K562 (cell line): ENCODE measurements around the gene BCAM. TPM values are rescaled to one million over a fixed set of nuclear protein-coding genes. Genes with fewer than 3 reads are reported as not detected.

Experiments used
- BRD4 ChIP-seq: fragments of 200-600 bp; sonication (generic); IDR thresholded peaks from 2 replicates; pipeline ENCODE4 v1.6.1; 2017; ENCODE audit warnings: inconsistent platforms
- CBX1 ChIP-seq: sonication (generic); IDR thresholded peaks from 2 replicates; pipeline ENCODE4 v1.6.1; 2016; ENCODE audit warnings: antibody characterized with exemption, low read depth, mild to moderate bottlenecking
- DMBX1 ChIP-seq: fragments of 250-450 bp; sonication (Bioruptor Pico); IDR thresholded peaks from 2 replicates; pipeline ENCODE4 v1.8.0; 2022; ENCODE audit warnings: inconsistent platforms, mild to moderate bottlenecking, moderate library complexity, borderline replicate concordance
- EZH2 ChIP-seq: IDR thresholded peaks from 2 replicates; pipeline ENCODE4 v1.6.1; 2012; ENCODE audit warnings: low read depth, mild to moderate bottlenecking, inconsistent platforms, low read length, borderline replicate concordance
- GMEB1 ChIP-seq: fragments of 250-450 bp; sonication (Bioruptor Pico); IDR thresholded peaks from 2 replicates; pipeline ENCODE4 v1.4.0; 2020; ENCODE audit warnings: mild to moderate bottlenecking
- KDM5B ChIP-seq: fragments of 200-600 bp; sonication (generic); IDR thresholded peaks from 2 replicates; pipeline ENCODE4 v1.6.1; 2012; ENCODE audit warnings: low read depth, mild to moderate bottlenecking, moderate library complexity, low read length, control low read depth, inconsistent platforms; ENCODE audit not compliant: insufficient replicate concordance
- PHF8 ChIP-seq: fragments of 200-600 bp; sonication (generic); IDR thresholded peaks from 2 replicates; pipeline ENCODE4 v1.6.1; 2012; ENCODE audit warnings: mixed run types, mild to moderate bottlenecking, inconsistent platforms, low read length, moderate library complexity, borderline replicate concordance
- POLR2G ChIP-seq: fragments of 200-400 bp; formaldehyde crosslinking; IDR thresholded peaks from 2 replicates; pipeline ENCODE4 v1.6.1; 2017; ENCODE audit warnings: low read depth, mild to moderate bottlenecking, antibody characterized with exemption, low read length, moderate library complexity
- TAF7 ChIP-seq: fragments of 450-650 bp; IDR thresholded peaks from 2 replicates; pipeline ENCODE4 v1.6.1; 2016; ENCODE audit warnings: missing genetic modification characterization, missing compliant biosample characterization
- VEZF1 ChIP-seq: fragments of 200-800 bp; sonication (Bioruptor generic); IDR thresholded peaks from 2 replicates; pipeline ENCODE4 v1.6.1; 2017; ENCODE audit warnings: missing genetic modification characterization, missing compliant biosample characterization
- ZBTB17 ChIP-seq: fragments of 450-650 bp; formaldehyde crosslinking; IDR thresholded peaks from 2 replicates; pipeline ENCODE4 v1.4.0; 2020; ENCODE audit warnings: mild to moderate bottlenecking
- ZNF639 ChIP-seq, 2 experiments: fragments of 200-800 bp in 1 of 2; sonication (Bioruptor generic) in 1 of 2; sonication (generic) in 1 of 2; formaldehyde crosslinking in 1 of 2; IDR thresholded peaks in 1 of 2; conservative IDR thresholded peaks in 1 of 2; 2 replicates each; pipeline versions ENCODE4 v1.5.0 to v1.6.1; 2016 to 2020; ENCODE audit warnings: missing compliant biosample characterization in 1 of 2, missing genetic modification characterization in 1 of 2, missing genetic modification reagents in 1 of 2
- polyA plus RNA-seq, 8 experiments: library from polyadenylated mRNA; depleted of rRNA in 4 of 8; stranded (reverse) in 5 of 8; unstranded in 3 of 8; fragments of >200 nt; fragmentation: Nextera tagmentation in 2 of 8; fragmentation: Illumina TruSeq in 1 of 8; extraction: Ambion mirVana in 2 of 8; extraction: Trizol in 1 of 8; gene quantifications; 2 replicates each; pipeline versions ENCODE4 v1.2.1 to v1.2.3, GENCODE V29; 2011 to 2014; ENCODE audit warnings: inconsistent platforms in 1 of 8, missing spikeins in 1 of 8
- total RNA-seq, 7 experiments: library from RNA; depleted of rRNA in 6 of 7; stranded (reverse); fragments of >200 nt in 6 of 7; fragmentation: Illumina TruSeq in 2 of 7; extraction: Trizol in 2 of 7; gene quantifications; 2 replicates each; pipeline versions ENCODE4 v1.2.1 to v1.2.3, GENCODE V29; 2011 to 2021; ENCODE audit warnings: low replicate concordance in 1 of 7
- TF ChIP-seq, protein P1 (sequence below): sonication (generic); formaldehyde crosslinking; IDR thresholded peaks from 2 replicates; pipeline ENCODE4 v1.8.0; 2022; ENCODE audit warnings: mild to moderate bottlenecking, missing genetic modification reagents
- TF ChIP-seq, protein P2 (sequence below): fragments of 450-650 bp; conservative IDR thresholded peaks from 2 replicates; pipeline ENCODE4 v1.6.1; 2016; ENCODE audit warnings: missing genetic modification characterization, low read depth, mild to moderate bottlenecking, control low read depth, missing compliant biosample characterization

The BCAM gene
- total and polyA plus RNA-seq, 9 of the 15 experiments (the other 6 are each of a cell fraction or from before 2014, with no cell fraction given) = 0.07 to 1.3 (median 0.33) TPM; not detected in 2

- TF ChIP-seq, protein P1, sequence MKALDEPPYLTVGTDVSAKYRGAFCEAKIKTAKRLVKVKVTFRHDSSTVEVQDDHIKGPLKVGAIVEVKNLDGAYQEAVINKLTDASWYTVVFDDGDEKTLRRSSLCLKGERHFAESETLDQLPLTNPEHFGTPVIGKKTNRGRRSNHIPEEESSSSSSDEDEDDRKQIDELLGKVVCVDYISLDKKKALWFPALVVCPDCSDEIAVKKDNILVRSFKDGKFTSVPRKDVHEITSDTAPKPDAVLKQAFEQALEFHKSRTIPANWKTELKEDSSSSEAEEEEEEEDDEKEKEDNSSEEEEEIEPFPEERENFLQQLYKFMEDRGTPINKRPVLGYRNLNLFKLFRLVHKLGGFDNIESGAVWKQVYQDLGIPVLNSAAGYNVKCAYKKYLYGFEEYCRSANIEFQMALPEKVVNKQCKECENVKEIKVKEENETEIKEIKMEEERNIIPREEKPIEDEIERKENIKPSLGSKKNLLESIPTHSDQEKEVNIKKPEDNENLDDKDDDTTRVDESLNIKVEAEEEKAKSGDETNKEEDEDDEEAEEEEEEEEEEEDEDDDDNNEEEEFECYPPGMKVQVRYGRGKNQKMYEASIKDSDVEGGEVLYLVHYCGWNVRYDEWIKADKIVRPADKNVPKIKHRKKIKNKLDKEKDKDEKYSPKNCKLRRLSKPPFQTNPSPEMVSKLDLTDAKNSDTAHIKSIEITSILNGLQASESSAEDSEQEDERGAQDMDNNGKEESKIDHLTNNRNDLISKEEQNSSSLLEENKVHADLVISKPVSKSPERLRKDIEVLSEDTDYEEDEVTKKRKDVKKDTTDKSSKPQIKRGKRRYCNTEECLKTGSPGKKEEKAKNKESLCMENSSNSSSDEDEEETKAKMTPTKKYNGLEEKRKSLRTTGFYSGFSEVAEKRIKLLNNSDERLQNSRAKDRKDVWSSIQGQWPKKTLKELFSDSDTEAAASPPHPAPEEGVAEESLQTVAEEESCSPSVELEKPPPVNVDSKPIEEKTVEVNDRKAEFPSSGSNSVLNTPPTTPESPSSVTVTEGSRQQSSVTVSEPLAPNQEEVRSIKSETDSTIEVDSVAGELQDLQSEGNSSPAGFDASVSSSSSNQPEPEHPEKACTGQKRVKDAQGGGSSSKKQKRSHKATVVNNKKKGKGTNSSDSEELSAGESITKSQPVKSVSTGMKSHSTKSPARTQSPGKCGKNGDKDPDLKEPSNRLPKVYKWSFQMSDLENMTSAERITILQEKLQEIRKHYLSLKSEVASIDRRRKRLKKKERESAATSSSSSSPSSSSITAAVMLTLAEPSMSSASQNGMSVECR (CRISPR knock-in tag) = peak; percentile 15; the same call in 1 of the 2 replicates
- TF ChIP-seq ZNF639 (CRISPR knock-in tag; conservative IDR thresholded peaks at IDR 0.05 in 1 of 2, IDR thresholded peaks at IDR 0.05 in 1 of 2) = peak in 1 of 2 experiments; percentile 57; a peak in 1 of 4 replicates
- no peak for TF ChIP-seq BRD4
- no peak for TF ChIP-seq GMEB1 (CRISPR knock-in tag)
- TF ChIP-seq ZBTB17 (CRISPR knock-in tag) = no peak
- TF ChIP-seq EZH2 = no peak
- peak; percentile 62 for TF ChIP-seq POLR2G
- TF ChIP-seq CBX1 = no peak
- TF ChIP-seq TAF7 (tag) = no peak
- no peak for TF ChIP-seq KDM5B
- TF ChIP-seq PHF8 = peak; percentile 21; the same call in 1 of the 2 replicates
- TF ChIP-seq DMBX1 = no peak
- TF ChIP-seq, protein P2, sequence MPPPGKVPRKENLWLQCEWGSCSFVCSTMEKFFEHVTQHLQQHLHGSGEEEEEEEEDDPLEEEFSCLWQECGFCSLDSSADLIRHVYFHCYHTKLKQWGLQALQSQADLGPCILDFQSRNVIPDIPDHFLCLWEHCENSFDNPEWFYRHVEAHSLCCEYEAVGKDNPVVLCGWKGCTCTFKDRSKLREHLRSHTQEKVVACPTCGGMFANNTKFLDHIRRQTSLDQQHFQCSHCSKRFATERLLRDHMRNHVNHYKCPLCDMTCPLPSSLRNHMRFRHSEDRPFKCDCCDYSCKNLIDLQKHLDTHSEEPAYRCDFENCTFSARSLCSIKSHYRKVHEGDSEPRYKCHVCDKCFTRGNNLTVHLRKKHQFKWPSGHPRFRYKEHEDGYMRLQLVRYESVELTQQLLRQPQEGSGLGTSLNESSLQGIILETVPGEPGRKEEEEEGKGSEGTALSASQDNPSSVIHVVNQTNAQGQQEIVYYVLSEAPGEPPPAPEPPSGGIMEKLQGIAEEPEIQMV (tag) = no peak
- TF ChIP-seq VEZF1 (CRISPR knock-in tag) = peak; percentile 83
Measured at GRCh38 chr19:44847144-44848035, 38.5 kb downstream of the BCAM start (continued).
